ENCODE results near the gene HLCS. TPM values are rescaled to one million over a fixed set of nuclear protein-coding genes. Genes with fewer than 3 reads are reported as not detected.

HLCS gene
- total RNA-seq, 1 experiment from 2014 or later = 12.7 TPM

GRCh38 chr21:36754241-36754898 lies 212.1 kb downstream of the HLCS start:
- H3K4me2 ChIP-seq (ENCODE audit: insufficient read depth, insufficient read length, low read length) = no peak overlapping the region
- H4K8ac ChIP-seq (replicated peaks; ENCODE audit: insufficient read length, low read depth, low read length) = no peak overlapping the region

More at GRCh38 chr21:36754241-36754898, 212.1 kb downstream of the HLCS start:
- H2BK20ac ChIP-seq (ENCODE audit: low read depth, low read length, poor library complexity, severe bottlenecking) = no peak overlapping the region
- H3K27me3 ChIP-seq (ENCODE audit: insufficient read depth, low read length) = no peaks in the 10 kb centered on the region
- no peak overlapping the region for H3K4me3 Mint-ChIP-seq
- H3K79me2 ChIP-seq (ENCODE audit: insufficient read depth, low read length) = no peaks in the 10 kb centered on the region
- no peak overlapping the region for H3K18ac ChIP-seq (ENCODE audit: insufficient read length, low read depth, low read length)
- H3K9me3 Mint-ChIP-seq = no peaks in the 10 kb centered on the region; a peak in 1 of 5 replicates
- no peak overlapping the region for H3K9ac ChIP-seq (ENCODE audit: extremely low read depth, insufficient read length, low read length)
- H2AFZ ChIP-seq (ENCODE audit: low read length) = no peak overlapping the region
- no peaks in the 10 kb centered on the region for H3K9me3 ChIP-seq (ENCODE audit: control insufficient read depth, low read depth, low read length)
- H3K79me1 ChIP-seq (ENCODE audit: insufficient read depth, low read depth, low read length, poor library complexity, severe bottlenecking) = no peaks in the 10 kb centered on the region
- H2BK120ac ChIP-seq (ENCODE audit: low read depth, low read length, poor library complexity, severe bottlenecking) = no peak overlapping the region
- no CpG with 5 or more reads among the region's 22 CpGs for WGBS (ENCODE audit: extremely low coverage, insufficient read length, low lambda C conversion rate)
- H4K91ac ChIP-seq (ENCODE audit: insufficient read length, low read depth, low read length) = no peak overlapping the region
- TF ChIP-seq, protein P1, sequence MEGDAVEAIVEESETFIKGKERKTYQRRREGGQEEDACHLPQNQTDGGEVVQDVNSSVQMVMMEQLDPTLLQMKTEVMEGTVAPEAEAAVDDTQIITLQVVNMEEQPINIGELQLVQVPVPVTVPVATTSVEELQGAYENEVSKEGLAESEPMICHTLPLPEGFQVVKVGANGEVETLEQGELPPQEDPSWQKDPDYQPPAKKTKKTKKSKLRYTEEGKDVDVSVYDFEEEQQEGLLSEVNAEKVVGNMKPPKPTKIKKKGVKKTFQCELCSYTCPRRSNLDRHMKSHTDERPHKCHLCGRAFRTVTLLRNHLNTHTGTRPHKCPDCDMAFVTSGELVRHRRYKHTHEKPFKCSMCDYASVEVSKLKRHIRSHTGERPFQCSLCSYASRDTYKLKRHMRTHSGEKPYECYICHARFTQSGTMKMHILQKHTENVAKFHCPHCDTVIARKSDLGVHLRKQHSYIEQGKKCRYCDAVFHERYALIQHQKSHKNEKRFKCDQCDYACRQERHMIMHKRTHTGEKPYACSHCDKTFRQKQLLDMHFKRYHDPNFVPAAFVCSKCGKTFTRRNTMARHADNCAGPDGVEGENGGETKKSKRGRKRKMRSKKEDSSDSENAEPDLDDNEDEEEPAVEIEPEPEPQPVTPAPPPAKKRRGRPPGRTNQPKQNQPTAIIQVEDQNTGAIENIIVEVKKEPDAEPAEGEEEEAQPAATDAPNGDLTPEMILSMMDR (conservative IDR thresholded peaks at IDR 0.05) = 0 out of 3 replicates have a peak, but pooled peaks have one; percentile 17
- H2AK5ac ChIP-seq (ENCODE audit: insufficient read length, low read length) = no peak overlapping the region
- no peaks in the 10 kb centered on the region for H4K20me1 ChIP-seq (ENCODE audit: control insufficient read depth, insufficient read depth, insufficient read length)
- peaks cover 2% of the 10 kb centered on the region for H3K27me3 Mint-ChIP-seq (ENCODE audit: low read depth)
- H4K5ac ChIP-seq (ENCODE audit: insufficient read length, low read depth, low read length) = no peak overlapping the region
- no peak overlapping the region for H3K23ac ChIP-seq (ENCODE audit: insufficient read length, low read depth, low read length)
- no peak overlapping the region for H3T11ph ChIP-seq (ENCODE audit: low read length)
- H3K23me2 ChIP-seq (ENCODE audit: insufficient read length, low read depth, low read length, poor library complexity, severe bottlenecking) = no peaks in the 10 kb centered on the region
- H3K4me1 ChIP-seq (ENCODE audit: insufficient read depth, low read length) = peaks cover 13% of the 10 kb centered on the region; the same call in 1 of the 2 replicates
- peaks cover 46 to 51% of the 10 kb centered on the region in 2 experiments for H3K4me1 Mint-ChIP-seq
- H2BK12ac ChIP-seq (ENCODE audit: insufficient read length, low read depth, low read length) = no peak overlapping the region
- H3K56ac ChIP-seq (ENCODE audit: insufficient read length, low read depth, low read length) = no peak overlapping the region
- DNase-seq = no peak
- H3K36me3 Mint-ChIP-seq (ENCODE audit: insufficient read depth in 1 of 3, low read depth in 3 of 3) = peaks cover 0 to 4% (median 2%) of the 10 kb centered on the region in 3 experiments; a peak in 3 of 7 replicates
- no peak overlapping the region for H2BK5ac ChIP-seq (ENCODE audit: insufficient read length, low read length)
- no peak overlapping the region for H3K14ac ChIP-seq (ENCODE audit: insufficient read depth, low read length)
- no peak overlapping the region for H3K4ac ChIP-seq (ENCODE audit: low read depth, low read length)
- H3K27ac ChIP-seq (ENCODE audit: insufficient read length, low read depth, low read length) = no peak overlapping the region
- no peak overlapping the region; a peak in 1 of 7 replicates for H3K27ac Mint-ChIP-seq
- no peak overlapping the region for H2BK15ac ChIP-seq (ENCODE audit: low read depth, low read length)

All from H9 (cell line).